ENCODE measurements around the gene MXD4. TPM values are rescaled to one million over a fixed set of nuclear protein-coding genes. Genes with fewer than 3 reads are reported as not detected.
A peak's percentile ranks its signal among the peaks of the same experiment; 100 is the strongest.

Gene MXD4
- total RNA-seq, 1 donor from 2014 or later: 61.3 TPM

DNA sequence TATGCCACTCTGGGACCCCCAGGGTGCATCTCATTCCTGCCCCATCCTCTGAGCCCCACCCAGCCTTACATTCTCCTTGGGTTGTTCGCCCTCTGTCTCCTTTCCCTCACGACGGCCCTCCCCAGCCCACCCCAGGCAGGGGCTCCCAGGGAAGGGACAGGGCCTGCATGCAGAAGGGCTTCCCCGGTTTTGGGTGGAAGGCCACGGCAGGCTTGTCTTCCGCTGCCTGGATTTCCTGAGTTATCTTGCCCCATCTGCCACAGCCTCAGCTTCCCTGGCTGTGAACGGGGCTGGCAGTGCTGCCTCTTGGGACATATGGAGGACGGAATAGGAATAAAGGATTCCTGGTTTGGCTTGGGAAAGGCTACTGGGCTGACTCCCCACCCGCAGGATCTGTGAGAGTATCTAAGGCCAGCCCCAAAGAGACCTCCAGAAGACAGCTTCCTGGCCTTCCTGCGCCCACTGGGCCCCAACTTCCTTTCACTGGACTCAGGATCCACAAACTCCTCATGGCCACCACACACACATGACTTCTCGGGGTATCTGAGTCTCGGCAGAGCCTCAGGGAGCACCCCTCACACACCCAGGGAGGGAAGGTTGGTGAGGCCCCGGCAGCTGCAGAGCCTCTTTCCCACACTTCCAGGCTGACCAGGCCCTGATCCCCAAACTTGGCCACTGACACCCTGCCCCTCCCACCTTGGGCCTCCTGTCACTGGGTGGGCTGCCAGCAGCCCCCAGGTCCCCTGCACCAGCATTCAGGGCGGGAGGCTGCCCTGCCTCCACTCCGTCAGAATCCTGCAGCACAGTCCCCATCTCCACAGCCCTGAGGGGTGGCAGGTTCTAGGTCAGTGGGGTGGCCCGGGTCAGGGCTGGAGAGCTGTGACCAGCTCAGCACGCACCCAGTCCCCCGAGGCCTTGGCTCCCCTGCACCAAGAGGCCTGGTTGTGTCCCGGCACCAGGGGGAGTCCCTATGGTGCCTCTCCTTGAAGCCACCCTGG lies 3.5 kb upstream of the MXD4 start:
- no peak for DNase-seq (ENCODE audit: low spot score)

DNA sequence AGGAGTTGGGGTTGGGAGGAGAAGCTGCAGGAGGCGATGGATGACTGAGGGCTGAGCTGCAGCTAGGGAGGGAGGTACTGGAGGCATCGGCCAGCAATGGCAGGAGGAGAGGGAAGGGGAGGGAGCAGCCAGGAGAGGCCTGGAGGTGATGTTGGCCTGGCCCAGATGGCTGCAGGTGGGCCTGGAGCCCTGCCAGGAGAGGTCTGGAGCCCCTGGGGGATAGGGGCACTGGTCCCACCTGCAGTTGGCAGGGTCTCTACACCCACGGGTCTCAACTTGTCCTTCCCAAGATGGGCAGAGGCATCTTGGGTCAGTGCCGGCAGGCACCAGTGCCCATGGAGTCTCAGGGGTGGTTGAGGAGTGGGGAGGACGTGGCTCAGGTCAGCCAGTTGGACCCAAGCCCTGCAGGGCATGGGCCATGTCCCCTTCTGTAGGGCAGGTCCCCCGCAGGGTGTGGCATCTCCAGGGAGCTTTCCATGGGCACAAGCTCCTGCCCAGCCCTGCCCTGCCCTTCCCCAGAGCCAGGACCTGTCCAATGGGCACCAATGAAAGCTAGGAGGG lies 2.7 kb upstream of the MXD4 start:
- DNase-seq (ENCODE audit: low spot score): no peak

DNA sequence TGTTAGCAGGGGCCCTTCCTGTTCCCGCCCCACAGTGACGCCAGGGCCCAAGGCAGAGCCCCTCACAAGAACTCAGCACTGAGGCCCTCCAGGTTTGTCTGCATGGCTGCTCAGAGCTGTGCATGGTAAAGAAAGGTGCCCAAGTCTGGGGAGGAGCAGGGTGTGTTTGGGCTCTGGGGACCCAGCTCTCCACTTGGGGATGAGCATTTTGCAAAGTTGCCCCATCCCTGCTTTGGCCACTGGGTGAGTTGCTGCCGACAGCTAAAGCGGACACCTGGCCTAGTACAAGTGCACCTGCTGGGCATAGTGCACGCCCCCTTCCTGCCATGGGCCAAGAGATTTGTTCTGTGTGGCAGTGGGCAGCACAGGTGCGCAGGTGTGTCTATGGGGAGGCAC lies 2.0 kb upstream of the MXD4 start:
- DNase-seq (ENCODE audit: low spot score): no peak

GRCh38 chr4:2262944-2263250 lies 988 bp upstream of the MXD4 start:
- no peak for DNase-seq (ENCODE audit: low spot score)

DNA sequence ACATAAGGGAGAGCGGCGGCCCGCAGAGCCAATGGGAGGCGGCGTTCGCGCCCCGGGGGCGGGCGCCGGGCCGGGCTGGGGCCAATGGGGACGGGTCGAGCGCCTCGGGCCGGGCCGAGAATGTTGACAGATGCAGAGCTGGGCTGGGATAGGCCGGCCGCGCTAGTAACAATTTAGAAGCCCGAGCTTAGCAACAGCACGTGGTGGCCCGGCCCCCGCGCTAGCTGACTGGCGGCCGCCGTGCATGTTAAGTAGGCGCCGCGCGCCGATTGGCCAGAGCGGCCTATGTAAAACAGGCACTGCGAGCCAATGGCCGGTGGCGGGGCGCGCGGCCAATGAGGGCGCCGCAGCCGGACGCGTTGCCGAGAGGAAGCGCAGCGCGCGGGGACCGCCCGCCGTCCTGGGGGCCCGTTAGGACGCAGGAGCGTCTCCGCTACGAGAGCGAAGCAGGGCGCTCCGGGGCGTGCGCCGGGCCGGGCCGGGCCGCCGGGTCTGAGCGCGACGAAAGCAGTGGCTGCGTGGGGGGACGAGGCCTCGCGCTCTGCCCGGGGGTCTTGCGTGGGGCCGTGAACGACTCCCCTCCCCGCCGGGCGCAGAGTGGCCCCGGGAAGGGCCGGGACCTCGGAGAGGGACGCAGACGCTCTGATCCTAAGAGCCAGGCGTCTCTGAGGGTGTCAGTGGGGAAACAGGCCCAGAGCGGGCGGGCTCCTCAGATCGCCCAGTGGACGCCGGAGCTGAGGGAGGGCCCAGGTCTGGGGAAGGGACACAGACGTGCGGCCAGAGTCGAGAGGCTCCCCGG lies 435 bp upstream of the MXD4 start:
- peak; percentile 100 for DNase-seq (ENCODE audit: low spot score)

DNA sequence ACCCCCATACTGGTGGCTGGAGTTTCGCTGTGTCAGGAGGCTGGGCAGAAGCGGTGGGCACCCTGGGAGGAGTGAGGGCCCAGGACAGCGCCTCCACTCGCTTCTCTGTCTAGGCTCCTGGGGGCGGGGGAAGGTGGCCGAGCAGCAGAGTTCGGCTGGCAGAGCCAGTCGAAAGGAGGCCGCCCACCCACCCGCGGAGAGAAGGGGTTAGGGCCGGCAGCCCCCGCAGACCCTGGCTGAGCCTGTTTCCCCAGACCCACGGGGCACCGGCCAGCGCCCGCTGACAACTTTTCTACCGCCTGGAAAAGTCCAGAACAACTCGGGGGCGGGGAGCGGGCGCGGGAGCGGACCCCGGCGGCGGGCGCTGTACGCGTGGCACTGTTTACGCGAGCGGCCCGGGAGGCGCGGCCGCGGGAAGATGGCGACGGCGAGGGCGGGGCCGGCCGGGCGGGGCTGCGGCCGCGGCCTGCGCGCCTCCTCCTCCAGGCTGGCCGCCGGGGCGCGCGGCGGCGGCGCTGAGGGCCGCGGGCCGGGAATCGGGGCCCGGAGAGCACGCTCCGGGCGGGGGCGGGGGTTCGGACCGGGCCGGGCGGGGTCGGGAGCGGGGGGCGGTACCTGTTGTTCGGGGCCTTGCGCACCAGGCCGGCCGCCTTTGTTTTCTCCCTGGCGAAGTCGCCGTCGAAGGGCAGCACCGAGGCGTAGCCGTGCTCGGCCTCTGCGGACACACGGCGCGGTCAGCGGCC lies 628 bp downstream of the MXD4 start:
- DNase-seq (ENCODE audit: low spot score): peak; percentile 91

- peak; percentile 90 for DNase-seq (ENCODE audit: low spot score)
Observed at GRCh38 chr4:2260344-2261109, 1.4 kb downstream of the MXD4 start.

- no peak for DNase-seq (ENCODE audit: low spot score)
Observed at GRCh38 chr4:2259541-2260343, 2.2 kb downstream of the MXD4 start.

- peak; percentile 88 for DNase-seq (ENCODE audit: low spot score)
Observed at GRCh38 chr4:2259036-2259540, 2.8 kb downstream of the MXD4 start.

DNA sequence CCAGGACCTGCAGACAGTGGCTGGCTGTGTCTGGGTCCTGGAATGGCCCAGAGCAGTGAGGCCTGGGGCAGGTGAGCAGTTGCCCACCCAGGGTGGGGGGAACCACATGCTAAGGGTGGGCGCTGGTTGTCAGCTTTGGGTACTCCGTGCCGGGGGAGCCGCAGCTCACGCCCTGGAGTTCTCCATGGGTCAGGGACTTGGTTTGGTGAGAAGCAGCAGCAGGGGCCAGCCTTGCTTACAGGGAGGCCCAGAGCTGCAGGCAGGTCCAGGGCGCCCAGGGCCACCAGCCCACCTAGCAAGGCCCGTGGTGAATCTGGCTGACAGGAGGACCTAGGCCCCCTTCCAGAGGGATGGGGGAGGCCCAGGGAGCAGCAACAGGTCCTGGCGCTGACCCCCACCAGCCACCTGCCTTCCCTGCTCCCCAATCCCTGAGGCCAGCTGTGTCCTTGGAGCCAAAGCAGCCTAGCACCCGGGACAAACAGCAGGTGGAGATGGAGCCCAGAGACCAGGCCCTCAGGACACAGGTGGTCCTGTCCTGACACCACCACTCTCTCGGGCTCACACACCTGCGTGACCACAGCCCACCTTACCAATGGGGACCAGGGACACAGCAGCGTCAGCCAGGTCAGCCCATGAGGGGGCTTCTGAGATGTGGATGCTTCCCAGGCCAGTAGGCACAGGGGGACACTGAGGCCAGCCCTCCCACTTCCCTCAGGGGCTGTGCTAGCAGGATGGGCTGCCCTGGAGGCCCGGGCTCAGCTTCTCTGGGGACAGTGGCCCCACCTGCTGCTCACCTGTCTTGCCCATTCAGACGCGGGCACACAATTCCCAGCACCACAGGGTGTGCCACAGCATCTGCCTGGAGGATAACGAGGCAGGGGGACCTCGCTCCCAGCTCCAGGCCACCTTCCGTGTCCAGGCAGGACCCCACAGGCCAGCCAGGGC lies 3.5 kb downstream of the MXD4 start:
- DNase-seq (ENCODE audit: low spot score): peak; percentile 73

- peak; percentile 82 for DNase-seq (ENCODE audit: low spot score)
Observed at GRCh38 chr4:2257361-2258081, 4.4 kb downstream of the MXD4 start.

DNA sequence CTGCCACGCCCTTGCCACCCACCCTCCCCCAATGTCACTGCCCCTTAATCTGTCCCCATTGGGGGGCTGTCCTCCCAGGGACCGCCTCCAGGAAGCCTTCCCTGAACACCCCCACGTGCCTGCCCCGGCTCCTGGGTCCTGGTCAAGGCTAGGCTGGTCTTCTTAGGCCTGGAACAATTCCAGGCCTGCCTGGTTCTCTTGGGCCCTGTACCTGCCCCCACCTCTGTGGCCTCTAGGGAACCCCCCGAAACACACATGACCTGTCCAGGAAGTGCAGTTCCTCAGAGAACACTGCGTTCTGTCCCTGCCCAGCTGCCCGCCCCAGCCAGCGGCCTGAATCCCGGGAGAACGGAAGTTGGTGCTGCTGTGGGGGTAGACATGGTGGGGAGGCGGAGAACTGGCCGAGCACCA lies 5.1 kb downstream of the MXD4 start:
- peak; percentile 90 for DNase-seq (ENCODE audit: low spot score)

GRCh38 chr4:2256156-2256731 lies 5.7 kb downstream of the MXD4 start:
- no peak for DNase-seq (ENCODE audit: low spot score)

DNA sequence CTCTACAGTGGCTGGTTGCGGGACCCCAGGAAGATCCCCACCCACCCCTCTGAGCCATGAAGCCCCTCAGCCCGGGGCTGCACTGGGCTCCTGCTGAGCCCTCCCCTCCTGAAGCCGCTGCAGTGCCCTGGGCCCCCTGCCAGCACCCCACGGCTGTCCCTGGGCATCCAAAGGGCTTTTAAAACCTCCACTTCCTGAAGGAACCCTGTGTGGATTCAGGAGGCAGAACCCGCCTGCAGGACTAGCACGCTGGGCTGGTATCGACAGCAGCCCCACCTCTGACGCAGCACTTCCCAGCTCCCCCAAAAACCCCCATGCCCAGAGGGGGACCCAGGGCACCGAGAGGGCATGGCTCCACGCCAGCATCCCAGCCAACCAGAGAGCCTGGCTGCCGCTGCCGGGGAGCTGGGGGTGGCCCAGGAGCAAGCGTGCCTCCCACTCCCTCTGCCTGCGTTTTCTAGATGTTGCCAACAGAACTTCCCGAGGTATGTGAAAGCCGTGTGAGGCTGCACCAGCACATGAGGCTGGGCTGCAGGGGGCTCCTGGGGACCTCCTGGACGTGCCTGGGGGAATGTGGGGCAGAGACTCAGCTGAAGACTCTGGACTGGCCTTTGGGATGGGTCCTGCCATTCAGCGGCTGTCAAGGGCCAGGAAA lies 6.3 kb downstream of the MXD4 start:
- DNase-seq (ENCODE audit: low spot score): no peak

- peak; percentile 77 for DNase-seq (ENCODE audit: low spot score)
Observed at GRCh38 chr4:2254665-2255500, 7.0 kb downstream of the MXD4 start.
